ENCODE results near the gene CYTH3.

DNA sequence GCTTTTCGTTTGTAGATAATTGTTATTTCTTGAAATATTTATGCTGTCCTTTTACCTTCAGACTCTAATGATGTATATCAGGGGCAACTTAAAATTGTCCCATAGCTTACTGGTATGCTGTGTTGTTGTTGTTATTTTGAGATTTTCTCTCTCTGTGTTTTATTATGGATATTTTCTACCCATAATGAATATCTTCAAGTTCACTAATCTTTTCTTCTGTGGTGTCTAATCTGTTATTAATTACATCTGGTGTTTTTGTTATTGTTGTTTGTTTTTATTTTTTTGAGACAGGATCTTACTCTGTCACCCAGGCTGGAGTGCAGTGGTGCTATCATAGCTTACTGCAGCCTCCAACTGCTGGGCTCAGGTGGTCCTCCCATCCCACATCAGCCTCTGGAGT, 139.2 kb downstream of the CYTH3 start:
- TF ChIP-seq, protein P1, sequence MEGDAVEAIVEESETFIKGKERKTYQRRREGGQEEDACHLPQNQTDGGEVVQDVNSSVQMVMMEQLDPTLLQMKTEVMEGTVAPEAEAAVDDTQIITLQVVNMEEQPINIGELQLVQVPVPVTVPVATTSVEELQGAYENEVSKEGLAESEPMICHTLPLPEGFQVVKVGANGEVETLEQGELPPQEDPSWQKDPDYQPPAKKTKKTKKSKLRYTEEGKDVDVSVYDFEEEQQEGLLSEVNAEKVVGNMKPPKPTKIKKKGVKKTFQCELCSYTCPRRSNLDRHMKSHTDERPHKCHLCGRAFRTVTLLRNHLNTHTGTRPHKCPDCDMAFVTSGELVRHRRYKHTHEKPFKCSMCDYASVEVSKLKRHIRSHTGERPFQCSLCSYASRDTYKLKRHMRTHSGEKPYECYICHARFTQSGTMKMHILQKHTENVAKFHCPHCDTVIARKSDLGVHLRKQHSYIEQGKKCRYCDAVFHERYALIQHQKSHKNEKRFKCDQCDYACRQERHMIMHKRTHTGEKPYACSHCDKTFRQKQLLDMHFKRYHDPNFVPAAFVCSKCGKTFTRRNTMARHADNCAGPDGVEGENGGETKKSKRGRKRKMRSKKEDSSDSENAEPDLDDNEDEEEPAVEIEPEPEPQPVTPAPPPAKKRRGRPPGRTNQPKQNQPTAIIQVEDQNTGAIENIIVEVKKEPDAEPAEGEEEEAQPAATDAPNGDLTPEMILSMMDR (IDR thresholded peaks at IDR 0.05; ENCODE audit: control extremely low read depth in 1 of 3, insufficient read depth in 1 of 3, low read depth in 1 of 3, low read length in 3 of 3): no peak
- no peak for TF ChIP-seq POLR2A (IDR thresholded peaks at IDR 0.05; ENCODE audit: control extremely low read depth in 1 of 2, low read depth in 2 of 2, low read length in 2 of 2)
- no peak for TF ChIP-seq YY1 (IDR thresholded peaks at IDR 0.05; ENCODE audit: low read depth, low read length)
- TF ChIP-seq, protein P2, sequence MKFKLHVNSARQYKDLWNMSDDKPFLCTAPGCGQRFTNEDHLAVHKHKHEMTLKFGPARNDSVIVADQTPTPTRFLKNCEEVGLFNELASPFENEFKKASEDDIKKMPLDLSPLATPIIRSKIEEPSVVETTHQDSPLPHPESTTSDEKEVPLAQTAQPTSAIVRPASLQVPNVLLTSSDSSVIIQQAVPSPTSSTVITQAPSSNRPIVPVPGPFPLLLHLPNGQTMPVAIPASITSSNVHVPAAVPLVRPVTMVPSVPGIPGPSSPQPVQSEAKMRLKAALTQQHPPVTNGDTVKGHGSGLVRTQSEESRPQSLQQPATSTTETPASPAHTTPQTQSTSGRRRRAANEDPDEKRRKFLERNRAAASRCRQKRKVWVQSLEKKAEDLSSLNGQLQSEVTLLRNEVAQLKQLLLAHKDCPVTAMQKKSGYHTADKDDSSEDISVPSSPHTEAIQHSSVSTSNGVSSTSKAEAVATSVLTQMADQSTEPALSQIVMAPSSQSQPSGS (IDR thresholded peaks at IDR 0.05; ENCODE audit: low read length): no peak
- TF ChIP-seq RXRA (IDR thresholded peaks at IDR 0.05; ENCODE audit: insufficient read depth, low read depth, low read length): no peak
- TF ChIP-seq CEBPB (IDR thresholded peaks at IDR 0.05; ENCODE audit: low read depth, low read length): no peak
- TF ChIP-seq SIN3A (conservative IDR thresholded peaks at IDR 0.05 in 1 of 2, IDR thresholded peaks at IDR 0.05 in 1 of 2; ENCODE audit: low read depth in 1 of 2, low read length in 2 of 2): no peak

All from H1 (cell line).